IPS DF 4.7 (cell line): ENCODE measurements around the gene DOK3.

Source experiments
- DNase-seq: peaks from one replicate; pipeline ENCODE4 v3.0.0-alpha.2; 2013; ENCODE audit warnings: low spot score; ENCODE audit errors: extremely low read depth

Gene DOK3

GRCh38 chr5:177452688-177453638, 56.7 kb downstream of the DOK3 start:
- no peak for DNase-seq
